ENCODE results near the gene DYNLT4.

DNA sequence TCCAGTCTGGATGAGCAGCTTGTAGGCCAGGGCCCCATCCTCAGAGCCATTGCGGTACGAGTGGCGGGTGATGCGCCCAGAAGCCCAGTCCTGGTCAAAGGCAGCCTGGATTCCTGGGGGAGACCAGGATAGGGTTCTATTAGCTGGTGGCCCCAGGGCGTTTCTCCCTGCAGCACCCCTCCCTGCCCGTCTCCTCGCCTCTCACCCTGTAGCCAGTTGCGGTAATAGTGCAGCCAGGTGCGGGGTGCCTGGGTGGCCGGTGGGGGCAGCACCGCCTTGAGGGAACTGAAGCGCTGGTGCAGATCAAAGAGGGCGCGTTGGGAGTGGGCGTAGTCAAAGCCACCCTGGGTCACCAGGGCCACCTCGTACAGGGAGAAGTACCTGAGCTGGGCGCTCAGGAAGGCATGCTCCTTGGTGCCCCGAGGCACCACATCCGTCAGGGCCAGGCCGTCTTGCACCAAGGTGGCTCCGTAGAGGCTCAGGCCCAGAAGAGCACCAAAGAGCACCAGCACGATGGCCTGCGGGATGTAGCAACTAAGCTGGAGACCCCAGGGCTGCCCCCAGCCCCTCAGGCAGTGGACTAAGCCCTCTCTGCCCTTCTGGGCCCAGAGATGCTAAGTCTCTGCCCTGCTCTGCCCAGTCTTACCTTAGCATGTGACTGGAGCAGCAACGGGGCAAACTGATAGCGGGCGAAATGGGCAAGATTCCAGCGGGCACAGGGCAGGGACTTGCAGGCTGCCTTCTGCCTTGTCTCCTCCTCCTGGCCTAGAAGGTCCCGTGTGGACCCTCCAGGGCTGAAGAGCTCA is 20.2 kb upstream of the DYNLT4 start:
- TF ChIP-seq, protein P1, sequence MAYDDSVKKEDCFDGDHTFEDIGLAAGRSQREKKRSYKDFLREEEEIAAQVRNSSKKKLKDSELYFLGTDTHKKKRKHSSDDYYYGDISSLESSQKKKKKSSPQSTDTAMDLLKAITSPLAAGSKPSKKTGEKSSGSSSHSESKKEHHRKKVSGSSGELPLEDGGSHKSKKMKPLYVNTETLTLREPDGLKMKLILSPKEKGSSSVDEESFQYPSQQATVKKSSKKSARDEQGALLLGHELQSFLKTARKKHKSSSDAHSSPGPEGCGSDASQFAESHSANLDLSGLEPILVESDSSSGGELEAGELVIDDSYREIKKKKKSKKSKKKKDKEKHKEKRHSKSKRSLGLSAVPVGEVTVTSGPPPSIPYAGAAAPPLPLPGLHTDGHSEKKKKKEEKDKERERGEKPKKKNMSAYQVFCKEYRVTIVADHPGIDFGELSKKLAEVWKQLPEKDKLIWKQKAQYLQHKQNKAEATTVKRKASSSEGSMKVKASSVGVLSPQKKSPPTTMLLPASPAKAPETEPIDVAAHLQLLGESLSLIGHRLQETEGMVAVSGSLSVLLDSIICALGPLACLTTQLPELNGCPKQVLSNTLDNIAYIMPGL (CRISPR knock-in tag; IDR thresholded peaks at IDR 0.05), result no peak
- TF ChIP-seq, protein P2, sequence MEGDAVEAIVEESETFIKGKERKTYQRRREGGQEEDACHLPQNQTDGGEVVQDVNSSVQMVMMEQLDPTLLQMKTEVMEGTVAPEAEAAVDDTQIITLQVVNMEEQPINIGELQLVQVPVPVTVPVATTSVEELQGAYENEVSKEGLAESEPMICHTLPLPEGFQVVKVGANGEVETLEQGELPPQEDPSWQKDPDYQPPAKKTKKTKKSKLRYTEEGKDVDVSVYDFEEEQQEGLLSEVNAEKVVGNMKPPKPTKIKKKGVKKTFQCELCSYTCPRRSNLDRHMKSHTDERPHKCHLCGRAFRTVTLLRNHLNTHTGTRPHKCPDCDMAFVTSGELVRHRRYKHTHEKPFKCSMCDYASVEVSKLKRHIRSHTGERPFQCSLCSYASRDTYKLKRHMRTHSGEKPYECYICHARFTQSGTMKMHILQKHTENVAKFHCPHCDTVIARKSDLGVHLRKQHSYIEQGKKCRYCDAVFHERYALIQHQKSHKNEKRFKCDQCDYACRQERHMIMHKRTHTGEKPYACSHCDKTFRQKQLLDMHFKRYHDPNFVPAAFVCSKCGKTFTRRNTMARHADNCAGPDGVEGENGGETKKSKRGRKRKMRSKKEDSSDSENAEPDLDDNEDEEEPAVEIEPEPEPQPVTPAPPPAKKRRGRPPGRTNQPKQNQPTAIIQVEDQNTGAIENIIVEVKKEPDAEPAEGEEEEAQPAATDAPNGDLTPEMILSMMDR (IDR thresholded peaks at IDR 0.05), result peak; percentile 29; the same call in 1 of the 2 replicates
- no peak for TF ChIP-seq NR2C2 (CRISPR knock-in tag; IDR thresholded peaks at IDR 0.05)
- TF ChIP-seq SP1 (CRISPR knock-in tag; conservative IDR thresholded peaks at IDR 0.05), result no peak
- TF ChIP-seq, protein P3, sequence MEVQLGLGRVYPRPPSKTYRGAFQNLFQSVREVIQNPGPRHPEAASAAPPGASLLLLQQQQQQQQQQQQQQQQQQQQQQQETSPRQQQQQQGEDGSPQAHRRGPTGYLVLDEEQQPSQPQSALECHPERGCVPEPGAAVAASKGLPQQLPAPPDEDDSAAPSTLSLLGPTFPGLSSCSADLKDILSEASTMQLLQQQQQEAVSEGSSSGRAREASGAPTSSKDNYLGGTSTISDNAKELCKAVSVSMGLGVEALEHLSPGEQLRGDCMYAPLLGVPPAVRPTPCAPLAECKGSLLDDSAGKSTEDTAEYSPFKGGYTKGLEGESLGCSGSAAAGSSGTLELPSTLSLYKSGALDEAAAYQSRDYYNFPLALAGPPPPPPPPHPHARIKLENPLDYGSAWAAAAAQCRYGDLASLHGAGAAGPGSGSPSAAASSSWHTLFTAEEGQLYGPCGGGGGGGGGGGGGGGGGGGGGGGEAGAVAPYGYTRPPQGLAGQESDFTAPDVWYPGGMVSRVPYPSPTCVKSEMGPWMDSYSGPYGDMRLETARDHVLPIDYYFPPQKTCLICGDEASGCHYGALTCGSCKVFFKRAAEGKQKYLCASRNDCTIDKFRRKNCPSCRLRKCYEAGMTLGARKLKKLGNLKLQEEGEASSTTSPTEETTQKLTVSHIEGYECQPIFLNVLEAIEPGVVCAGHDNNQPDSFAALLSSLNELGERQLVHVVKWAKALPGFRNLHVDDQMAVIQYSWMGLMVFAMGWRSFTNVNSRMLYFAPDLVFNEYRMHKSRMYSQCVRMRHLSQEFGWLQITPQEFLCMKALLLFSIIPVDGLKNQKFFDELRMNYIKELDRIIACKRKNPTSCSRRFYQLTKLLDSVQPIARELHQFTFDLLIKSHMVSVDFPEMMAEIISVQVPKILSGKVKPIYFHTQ (CRISPR knock-in tag; IDR thresholded peaks at IDR 0.05), result no peak
- TF ChIP-seq, protein P4, sequence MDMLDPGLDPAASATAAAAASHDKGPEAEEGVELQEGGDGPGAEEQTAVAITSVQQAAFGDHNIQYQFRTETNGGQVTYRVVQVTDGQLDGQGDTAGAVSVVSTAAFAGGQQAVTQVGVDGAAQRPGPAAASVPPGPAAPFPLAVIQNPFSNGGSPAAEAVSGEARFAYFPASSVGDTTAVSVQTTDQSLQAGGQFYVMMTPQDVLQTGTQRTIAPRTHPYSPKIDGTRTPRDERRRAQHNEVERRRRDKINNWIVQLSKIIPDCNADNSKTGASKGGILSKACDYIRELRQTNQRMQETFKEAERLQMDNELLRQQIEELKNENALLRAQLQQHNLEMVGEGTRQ (CRISPR knock-in tag; IDR thresholded peaks at IDR 0.05), result no peak
- no peak for TF ChIP-seq ZNF317 (CRISPR knock-in tag; IDR thresholded peaks at IDR 0.05; ENCODE audit: borderline replicate concordance, low read depth)
- TF ChIP-seq, protein P5, sequence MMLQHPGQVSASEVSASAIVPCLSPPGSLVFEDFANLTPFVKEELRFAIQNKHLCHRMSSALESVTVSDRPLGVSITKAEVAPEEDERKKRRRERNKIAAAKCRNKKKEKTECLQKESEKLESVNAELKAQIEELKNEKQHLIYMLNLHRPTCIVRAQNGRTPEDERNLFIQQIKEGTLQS (CRISPR knock-in tag; conservative IDR thresholded peaks at IDR 0.05), result no peak
- no peak for TF ChIP-seq ZNF232 (CRISPR knock-in tag; IDR thresholded peaks at IDR 0.05)
- TF ChIP-seq, protein P6, sequence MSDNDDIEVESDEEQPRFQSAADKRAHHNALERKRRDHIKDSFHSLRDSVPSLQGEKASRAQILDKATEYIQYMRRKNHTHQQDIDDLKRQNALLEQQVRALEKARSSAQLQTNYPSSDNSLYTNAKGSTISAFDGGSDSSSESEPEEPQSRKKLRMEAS (CRISPR knock-in tag; IDR thresholded peaks at IDR 0.05), result no peak
- no peak; the same call in 1 of the 2 replicates for TF ChIP-seq FOXP1 (CRISPR knock-in tag; IDR thresholded peaks at IDR 0.05; ENCODE audit: borderline replicate concordance)
- TF ChIP-seq OVOL2 (CRISPR knock-in tag; IDR thresholded peaks at IDR 0.05; ENCODE audit: borderline replicate concordance), result no peak
- TF ChIP-seq ESRRA (CRISPR knock-in tag; IDR thresholded peaks at IDR 0.05; ENCODE audit: borderline replicate concordance), result no peak
- TF ChIP-seq CBFB (CRISPR knock-in tag; IDR thresholded peaks at IDR 0.05; ENCODE audit: low read depth), result no peak

All from WTC11 (cell line).